Uterus (tissue), 4 donors: ENCODE measurements around the gene XPO5. TPM values are rescaled to one million over a fixed set of nuclear protein-coding genes. Genes with fewer than 3 reads are reported as not detected.

Experiments used
- DNase-seq, 2 donors: peaks; one replicate each; pipeline ENCODE4 v3.0.0-alpha.2; 2019 to 2020
- H3K27ac ChIP-seq, 2 donors: fragments of 200-600 bp; sonication (generic); 1 replicate in 1 of 2; 2 replicates in 1 of 2; pipeline ENCODE4 v1.5.1; 2016 to 2018
- H3K27me3 ChIP-seq, 2 donors: fragments of 200-600 bp; sonication (generic); one replicate each; pipeline ENCODE4 v1.5.1; 2018 to 2019; ENCODE audit warnings: control low read depth in 1 of 2
- H3K36me3 ChIP-seq, 2 donors: fragments of 200-600 bp; sonication (generic); one replicate each; pipeline ENCODE4 v1.5.1; 2019; ENCODE audit warnings: control low read depth in 1 of 2
- H3K4me1 ChIP-seq, 2 donors: fragments of 200-600 bp; sonication (generic); one replicate each; pipeline ENCODE4 v1.5.1; 2018 to 2019; ENCODE audit warnings: control low read depth in 1 of 2
- H3K4me3 ChIP-seq, 2 donors: fragments of 200-600 bp; sonication (generic); 1 replicate in 1 of 2; 2 replicates in 1 of 2; pipeline ENCODE4 v1.5.1; 2018 to 2019; ENCODE audit warnings: mild to moderate bottlenecking in 1 of 2
- H3K9me3 ChIP-seq, 2 donors: fragments of 200-600 bp; sonication (generic); one replicate each; pipeline ENCODE4 v1.5.1; 2019; ENCODE audit warnings: control low read depth in 1 of 2
- POLR2A ChIP-seq, 2 donors: fragments of 450-650 bp; IDR thresholded peaks; one replicate each; pipeline ENCODE4 v1.6.1; 2016; ENCODE audit warnings: antibody characterized with exemption in 2 of 2, mild to moderate bottlenecking in 1 of 2, moderate library complexity in 1 of 2
- intact Hi-C: fragments of 100-400 bp; cut with DNase I; formaldehyde crosslinking; loops from one replicate; pipeline ENCODE4 v1.15.1; 2023; ENCODE audit warnings: low total_unique reads
- total RNA-seq, 4 donors: library from RNA; depleted of rRNA in 3 of 4; stranded (reverse); fragments of >200 nt in 3 of 4; gene quantifications; one replicate each; pipeline versions ENCODE4 v1.1.0 to v1.2.4, GENCODE V29; 2014 to 2023
- TF ChIP-seq, protein P1 (sequence below), 4 experiments: fragments of 200-600 bp in 2 of 4; fragments of 450-650 bp in 2 of 4; sonication (generic) in 2 of 4; IDR thresholded peaks; one replicate each; pipeline ENCODE4 v1.5.1; 2016 to 2019; ENCODE audit warnings: antibody characterized with exemption in 4 of 4, mild to moderate bottlenecking in 2 of 4, moderate library complexity in 1 of 4
- donor health status: DM: yes; HTN: yes; CAD: no.

The XPO5 gene
- total RNA-seq, 4 donors from 2014 or later = 29.2 to 62.9 (median 40.8) TPM

DNA sequence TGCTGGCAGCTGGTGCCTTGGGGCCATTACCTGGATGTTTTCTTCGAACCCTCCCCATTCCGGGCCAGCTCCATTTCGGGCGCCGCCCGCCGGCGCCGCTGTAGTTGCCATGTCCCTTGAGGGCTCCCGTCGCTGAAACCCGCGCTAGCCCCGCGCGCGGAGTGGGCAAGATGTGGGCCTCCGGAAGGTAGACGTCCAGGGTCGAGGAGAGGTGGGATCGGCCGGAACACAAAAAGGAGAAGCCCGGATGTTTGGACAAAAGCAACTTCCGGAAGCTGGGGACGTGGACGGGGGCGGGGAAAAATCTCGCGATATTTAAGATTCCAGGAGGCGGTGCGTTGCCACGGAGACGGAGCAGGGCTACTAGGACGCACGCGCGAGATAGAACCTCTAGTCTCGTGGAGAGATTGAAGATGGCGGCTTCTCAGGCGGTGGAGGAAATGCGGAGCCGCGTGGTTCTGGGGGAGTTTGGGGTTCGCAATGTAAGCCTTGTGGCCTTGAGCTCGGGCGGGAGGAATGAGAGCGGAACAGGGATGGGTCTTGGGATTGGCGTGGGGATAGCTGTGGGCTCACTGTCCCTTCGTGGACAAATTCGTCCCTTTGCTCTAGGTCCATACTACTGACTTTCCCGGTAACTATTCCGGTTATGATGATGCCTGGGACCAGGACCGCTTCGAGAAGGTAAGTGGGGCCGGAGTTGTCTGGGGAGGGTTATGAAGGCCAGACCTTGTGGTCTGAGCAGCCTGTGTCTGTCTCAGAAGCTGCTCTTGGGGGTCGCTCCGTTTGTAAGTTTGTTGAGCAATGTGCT, 58.9 kb downstream of the XPO5 start, which contains the start of the genes POLR1C and YIPF3:
POLR1C (plus strand) TSS at position 393 of the 808 bp plus-strand sequence; CDS start at position 414, 21 bp downstream.
YIPF3 (minus strand) TSS at position 230 of the 808 bp plus-strand sequence; CDS start at position 111, 119 bp downstream.
- H3K36me3 ChIP-seq = no peaks in the 10 kb centered on the region
- TF ChIP-seq, protein P1, sequence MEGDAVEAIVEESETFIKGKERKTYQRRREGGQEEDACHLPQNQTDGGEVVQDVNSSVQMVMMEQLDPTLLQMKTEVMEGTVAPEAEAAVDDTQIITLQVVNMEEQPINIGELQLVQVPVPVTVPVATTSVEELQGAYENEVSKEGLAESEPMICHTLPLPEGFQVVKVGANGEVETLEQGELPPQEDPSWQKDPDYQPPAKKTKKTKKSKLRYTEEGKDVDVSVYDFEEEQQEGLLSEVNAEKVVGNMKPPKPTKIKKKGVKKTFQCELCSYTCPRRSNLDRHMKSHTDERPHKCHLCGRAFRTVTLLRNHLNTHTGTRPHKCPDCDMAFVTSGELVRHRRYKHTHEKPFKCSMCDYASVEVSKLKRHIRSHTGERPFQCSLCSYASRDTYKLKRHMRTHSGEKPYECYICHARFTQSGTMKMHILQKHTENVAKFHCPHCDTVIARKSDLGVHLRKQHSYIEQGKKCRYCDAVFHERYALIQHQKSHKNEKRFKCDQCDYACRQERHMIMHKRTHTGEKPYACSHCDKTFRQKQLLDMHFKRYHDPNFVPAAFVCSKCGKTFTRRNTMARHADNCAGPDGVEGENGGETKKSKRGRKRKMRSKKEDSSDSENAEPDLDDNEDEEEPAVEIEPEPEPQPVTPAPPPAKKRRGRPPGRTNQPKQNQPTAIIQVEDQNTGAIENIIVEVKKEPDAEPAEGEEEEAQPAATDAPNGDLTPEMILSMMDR (IDR thresholded peaks at IDR 0.05) = no peak
- peak; percentile 44 to 47 for TF ChIP-seq POLR2A (IDR thresholded peaks at IDR 0.05)
- DNase-seq = peak; percentile 98 to 99
- H3K4me3 ChIP-seq = peak within 1 kb of the TSS; percentile 70 to 100
- peak within 1 kb of the TSS; percentile 86 to 87 for H3K27ac ChIP-seq
- H3K9me3 ChIP-seq = no peaks in the 10 kb centered on the region
- H3K4me1 ChIP-seq = peaks cover 19% of the 10 kb centered on the region in 2 donors
- H3K27me3 ChIP-seq = no peaks in the 10 kb centered on the region
- intact Hi-C loops = no loop called here

DNA sequence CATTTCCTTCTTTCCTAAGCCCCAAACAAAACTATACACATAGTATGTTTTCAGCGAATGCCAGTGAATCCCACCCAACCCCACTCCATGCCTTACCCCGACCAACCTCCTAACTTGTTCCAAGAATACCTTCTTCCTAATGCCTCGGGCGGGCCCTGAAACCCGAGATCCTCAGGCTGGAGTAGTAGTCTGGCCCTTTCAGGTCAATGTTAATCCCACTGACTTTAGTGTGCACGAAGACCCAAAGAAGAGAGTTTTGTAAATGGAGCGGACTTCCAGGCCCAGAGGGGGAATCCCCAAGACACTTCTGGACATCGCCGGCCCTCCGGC, 59.5 kb downstream of the XPO5 start:
- Histone ChIP-seq H3K4me3 (peak overlapping the region; percentile 70 to 100), H3K9me3 (no peaks in the 10 kb centered on the region), H3K4me1 (peaks cover 19% of the 10 kb centered on the region in 2 donors), H3K27ac (peak overlapping the region; percentile 86 to 87), H3K27me3 (no peaks in the 10 kb centered on the region), H3K36me3 (no peaks in the 10 kb centered on the region)
- no peak for DNase-seq
- no peak for TF ChIP-seq POLR2A (IDR thresholded peaks at IDR 0.05)
- TF ChIP-seq, protein P1 (IDR thresholded peaks at IDR 0.05) = no peak
- intact Hi-C loops = no loop called here

DNA sequence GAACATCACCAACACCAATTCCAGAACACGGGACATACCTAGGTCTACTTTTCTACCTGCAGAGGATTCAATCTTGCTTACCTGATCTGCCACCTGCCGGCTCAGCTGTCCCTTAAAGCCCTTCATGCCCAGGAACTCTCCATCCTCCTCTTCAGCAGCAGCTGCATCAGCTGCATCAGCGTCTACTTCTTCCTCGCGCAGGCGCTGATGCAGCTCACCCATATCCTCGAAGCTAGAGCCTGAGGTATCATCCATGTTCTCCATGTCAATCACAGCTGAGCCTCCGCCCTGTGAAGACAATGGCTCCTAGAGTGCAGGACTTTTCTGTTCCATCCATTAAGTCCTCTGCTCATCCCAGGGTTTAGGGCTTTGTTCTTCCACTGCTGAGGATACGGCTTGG, 60.0 kb downstream of the XPO5 start:
- Histone ChIP-seq H3K9me3 (no peaks in the 10 kb centered on the region), H3K27ac (peak overlapping the region; percentile 86 to 87), H3K4me1 (peaks cover 19% of the 10 kb centered on the region in 2 donors), H3K4me3 (peak overlapping the region; percentile 70 to 100), H3K36me3 (no peaks in the 10 kb centered on the region), H3K27me3 (no peaks in the 10 kb centered on the region)
- no peak for TF ChIP-seq POLR2A (IDR thresholded peaks at IDR 0.05)
- TF ChIP-seq, protein P1 (IDR thresholded peaks at IDR 0.05) = no peak
- intact Hi-C loops = no loop called here
- DNase-seq = no peak

DNA sequence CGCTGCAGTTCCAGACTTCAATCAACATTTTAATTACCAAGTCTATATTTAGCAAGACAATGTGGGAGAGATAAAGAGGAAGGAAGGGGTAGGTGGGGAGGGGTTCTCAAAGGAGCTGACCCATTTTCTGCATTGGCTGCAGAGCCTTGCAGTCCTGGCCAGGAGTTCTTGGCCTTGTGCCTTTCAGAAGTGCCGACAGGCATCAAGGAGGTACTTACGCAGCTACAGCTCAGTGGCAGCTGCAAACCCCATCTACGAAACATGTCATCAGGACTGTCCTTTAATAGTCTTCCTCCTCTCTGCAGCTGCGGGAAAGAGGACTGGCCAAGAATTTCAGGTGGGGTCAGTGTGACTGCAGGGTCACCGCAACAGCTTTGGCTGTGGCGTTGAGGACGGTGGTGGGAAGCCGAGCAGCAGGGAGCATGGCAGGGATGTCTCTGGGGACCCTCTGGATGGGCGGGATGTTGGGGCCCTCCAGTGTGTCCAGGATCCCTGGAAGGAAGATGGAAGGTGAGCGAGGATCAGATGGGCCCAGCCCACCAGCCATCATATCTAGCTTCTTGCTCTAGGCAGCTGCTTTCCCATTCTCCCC, 63.9 kb downstream of the XPO5 start:
- TF ChIP-seq, protein P1 (IDR thresholded peaks at IDR 0.05) = no peak
- H3K4me3 ChIP-seq = no peak overlapping the region
- no peaks in the 10 kb centered on the region for H3K36me3 ChIP-seq
- intact Hi-C loops = no loop called here
- no peaks in the 10 kb centered on the region for H3K9me3 ChIP-seq
- no peaks in the 10 kb centered on the region for H3K27me3 ChIP-seq
- DNase-seq = no peak
- H3K27ac ChIP-seq = no peak overlapping the region
- H3K4me1 ChIP-seq = peaks cover 11 to 14% of the 10 kb centered on the region in 2 donors

DNA sequence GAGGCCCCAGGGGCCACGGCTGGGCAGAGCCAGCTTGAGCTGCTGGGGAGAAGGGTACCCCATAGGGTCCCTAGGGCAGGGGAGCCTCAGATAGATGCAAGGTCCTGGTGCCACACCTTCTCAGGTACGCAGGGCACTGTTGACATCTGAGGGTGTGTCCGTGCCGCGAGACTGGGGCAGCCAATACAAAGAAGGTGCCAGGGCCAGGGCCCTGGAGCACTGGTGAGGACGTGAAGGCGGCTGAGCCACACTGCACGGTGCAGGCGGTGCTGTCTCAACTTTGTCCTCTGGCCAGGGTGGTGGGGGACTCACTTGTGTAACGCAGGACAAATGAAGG, 65.0 kb downstream of the XPO5 start:
- Histone ChIP-seq H3K27ac (peak overlapping the region in 1 of 2 donors; percentile 8), H3K36me3 (no peaks in the 10 kb centered on the region), H3K9me3 (no peaks in the 10 kb centered on the region), H3K4me3 (peak overlapping the region in 1 of 2 donors; percentile 61), H3K4me1 (peaks cover 8 to 13% of the 10 kb centered on the region in 2 donors), H3K27me3 (no peaks in the 10 kb centered on the region)
- intact Hi-C loops = no loop called here
- DNase-seq = no peak
- TF ChIP-seq, protein P1 (IDR thresholded peaks at IDR 0.05) = no peak
- no peak for TF ChIP-seq POLR2A (IDR thresholded peaks at IDR 0.05)
